Caco-2 (cell line): Measurements from ENCODE around the gene LIN37. TPM values are rescaled to one million over a fixed set of nuclear protein-coding genes. Genes with fewer than 3 reads are reported as not detected.

Experiments
- BruUV-seq: library from RNA; stranded (reverse); fragments of 400-500 nt; replicated peaks from 2 replicates; lab custom pipeline; 2021; lab: Mats Ljungman, UMichigan
- CTCF ChIA-PET: fragments of 300-600 bp; sonication (Branson Sonifier 250); formaldehyde crosslinking; loops from one replicate; lab custom pipeline; 2022; ENCODE audit warnings: antibody characterized with exemption; lab: Charles Lee
- POLR2A ChIA-PET: fragments of 300-600 bp; sonication (Branson Sonifier 250); formaldehyde crosslinking; loops from one replicate; lab custom pipeline; 2022; ENCODE audit warnings: antibody characterized with exemption; lab: Charles Lee
- DNase-seq, 2 experiments: peaks; one replicate each; pipeline versions ENCODE4 v3.0.0 to v3.0.0-alpha.2; 2020 to 2022
- H3K27me3 ChIP-seq: replicated peaks from 2 replicates; pipeline ENCODE4 v1.6.0; 2011; ENCODE audit warnings: low read length; ENCODE audit not compliant: control insufficient read depth, insufficient read depth
- H3K36me3 ChIP-seq: 2 replicates; pipeline ENCODE4 v1.5.1; 2011; ENCODE audit warnings: low read length; ENCODE audit not compliant: control insufficient read depth, insufficient read depth
- H3K4me1 ChIP-seq: fragments of 250-450 bp; sonication (Bioruptor Pico); 2 replicates; pipeline ENCODE4 v1.5.1; 2020; ENCODE audit warnings: mild to moderate bottlenecking
- H3K4me3 ChIP-seq: 2 replicates; pipeline ENCODE4 v1.5.1; 2011; ENCODE audit warnings: low read depth, mild to moderate bottlenecking, control low read depth, low read length
- H3K9me3 ChIP-seq: fragments of 250-450 bp; sonication (Bioruptor Pico); 2 replicates; pipeline ENCODE4 v1.5.1; 2020; ENCODE audit warnings: mild to moderate bottlenecking, moderate library complexity
- H3K27ac Mint-ChIP-seq: one replicate; pipeline ENCODE4 v1.8.0; 2022; ENCODE audit warnings: mixed read lengths; ENCODE audit not compliant: unreplicated experiment
- H3K27me3 Mint-ChIP-seq: one replicate; pipeline ENCODE4 v1.8.0; 2022; ENCODE audit warnings: mixed read lengths; ENCODE audit not compliant: insufficient read depth, unreplicated experiment
- H3K36me3 Mint-ChIP-seq: one replicate; pipeline ENCODE4 v1.8.0; 2022; ENCODE audit warnings: mild to moderate bottlenecking, mixed read lengths; ENCODE audit not compliant: insufficient read depth, unreplicated experiment
- H3K4me1 Mint-ChIP-seq: one replicate; pipeline ENCODE4 v1.8.0; 2022; ENCODE audit warnings: low read depth, mixed read lengths; ENCODE audit not compliant: unreplicated experiment
- H3K4me3 Mint-ChIP-seq: one replicate; pipeline ENCODE4 v1.8.0; 2022; ENCODE audit warnings: mild to moderate bottlenecking, moderate library complexity, mixed read lengths; ENCODE audit not compliant: unreplicated experiment
- H3K9me3 Mint-ChIP-seq: one replicate; pipeline ENCODE4 v1.8.0; 2022; ENCODE audit warnings: mixed read lengths; ENCODE audit not compliant: unreplicated experiment
- intact Hi-C: fragments of 100-400 bp; cut with micrococcal nuclease; formaldehyde crosslinking; loops from one replicate; pipeline ENCODE4 v1.10.0; 2022; ENCODE audit not compliant: unreplicated experiment
- total RNA-seq: library from RNA; stranded (reverse); gene quantifications from 2 replicates; pipeline ENCODE4 v1.2.3, GENCODE V29; 2022
- TF ChIP-seq, protein P1 (sequence below), 2 experiments: fragments of 200-600 bp in 1 of 2; IDR thresholded peaks; 1 replicate in 1 of 2; 2 replicates in 1 of 2; pipeline versions ENCODE4 v1.5.1 to v1.8.0; 2011 to 2022; ENCODE audit warnings: antibody characterized with exemption in 1 of 2, control low read depth in 1 of 2, inconsistent platforms in 1 of 2, low read depth in 1 of 2, low read length in 1 of 2, mild to moderate bottlenecking in 1 of 2, moderate library complexity in 1 of 2; ENCODE audit not compliant: insufficient read depth in 1 of 2, severe bottlenecking in 1 of 2, unreplicated experiment in 1 of 2

LIN37 gene
- total RNA-seq, 1 experiment from 2014 or later = 10.2 TPM

DNA sequence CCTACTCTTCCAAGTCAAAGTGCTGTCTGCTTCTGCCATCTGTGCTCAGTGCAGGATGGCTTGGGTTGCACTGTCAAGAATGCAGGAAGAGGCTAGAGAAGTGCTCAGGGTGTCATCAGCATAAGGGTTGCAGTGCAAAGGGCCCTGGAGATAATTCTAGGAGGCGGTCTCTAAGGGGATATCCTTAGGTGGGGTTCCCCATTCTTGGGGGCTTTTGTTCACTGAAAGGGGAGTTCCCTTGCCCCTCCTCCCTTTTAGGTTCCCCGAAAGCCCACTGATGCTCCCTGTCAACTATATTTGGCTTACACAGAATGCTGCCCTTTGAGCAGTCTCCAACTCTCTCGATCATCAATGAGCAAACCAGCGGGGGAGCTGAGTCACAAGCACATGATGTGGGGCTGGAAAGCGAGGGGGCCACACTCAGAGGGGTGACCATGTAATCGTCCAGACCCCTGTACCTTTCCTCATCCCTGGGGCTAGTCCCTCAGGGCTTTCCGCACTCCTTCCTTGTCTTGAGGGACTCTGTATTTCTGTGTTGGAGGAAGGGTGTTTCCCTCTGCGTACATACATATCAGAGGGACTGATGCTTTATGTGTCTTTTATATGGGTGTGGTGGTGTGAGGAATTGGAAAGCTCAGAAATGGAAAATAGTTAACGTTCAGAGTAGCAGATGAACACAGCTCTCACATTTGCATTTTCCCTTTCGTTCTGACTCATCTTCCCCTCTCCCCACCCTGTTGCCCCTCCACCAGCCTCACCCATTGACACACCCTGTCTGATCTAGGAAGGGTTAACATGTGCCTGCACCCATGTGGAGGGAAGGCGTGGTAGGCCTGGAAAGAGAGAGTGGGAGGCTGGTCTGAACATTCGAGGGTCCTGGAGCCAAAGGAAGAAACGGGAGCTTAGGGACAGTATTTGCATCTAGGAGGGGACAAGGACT, 37.3 kb upstream of the LIN37 start:
- POLR2A ChIA-PET = no interaction called here

DNA sequence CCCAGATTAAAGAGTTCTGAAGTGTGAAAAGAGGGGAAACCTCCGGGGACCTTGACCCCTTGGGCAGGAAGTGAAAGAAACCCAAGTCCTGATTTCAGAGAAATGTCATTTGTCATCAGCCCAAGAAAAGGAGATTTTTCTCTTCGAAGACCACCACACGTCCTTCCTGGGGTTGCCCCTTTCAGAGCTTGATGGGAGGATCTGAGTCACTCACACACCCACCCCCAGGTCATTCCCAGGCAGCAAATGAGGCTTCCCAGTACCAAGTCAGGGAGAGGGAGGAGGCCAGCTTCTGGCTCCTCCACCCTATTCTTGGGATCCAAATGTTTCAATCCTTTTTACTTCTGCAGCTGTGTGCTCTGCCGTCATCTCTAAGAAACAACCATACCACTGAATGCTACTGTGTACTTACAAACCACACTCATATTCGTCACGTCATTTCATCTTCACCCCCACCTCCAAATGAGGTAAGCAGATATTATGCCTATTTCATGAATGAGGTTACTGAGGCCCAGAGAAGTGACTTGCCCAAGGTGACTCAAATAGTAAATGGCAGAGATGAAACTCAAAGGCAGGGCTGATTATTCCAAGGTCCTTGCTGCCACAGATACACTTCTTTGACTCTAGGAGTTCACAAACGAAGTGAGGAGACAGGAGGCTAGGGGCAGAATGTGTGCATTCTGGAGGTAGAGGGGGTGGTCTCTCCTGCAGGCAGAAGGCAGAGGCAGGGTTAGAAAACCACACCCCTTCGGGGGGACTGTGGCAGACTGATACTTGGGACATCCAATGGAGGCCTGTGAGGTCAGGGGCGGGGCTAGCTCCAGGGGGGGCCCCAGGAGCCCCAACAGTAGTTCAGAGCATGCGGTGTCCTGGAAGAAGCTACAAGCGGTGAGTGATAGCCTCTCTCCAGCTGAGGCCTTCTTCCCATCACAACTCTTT, 35.5 kb upstream of the LIN37 start:
- H3K27ac Mint-ChIP-seq = no peak overlapping the region
- Histone ChIP-seq H3K27me3 (no peaks in the 10 kb centered on the region), H3K36me3 (no peaks in the 10 kb centered on the region), H3K4me3 (no peak overlapping the region), H3K9me3 (no peaks in the 10 kb centered on the region), H3K4me1 (peaks cover 8% of the 10 kb centered on the region)
- peaks cover 9% of the 10 kb centered on the region for H3K4me1 Mint-ChIP-seq
- intact Hi-C loops = no loop called here
- no peak for DNase-seq
- TF ChIP-seq, protein P1, sequence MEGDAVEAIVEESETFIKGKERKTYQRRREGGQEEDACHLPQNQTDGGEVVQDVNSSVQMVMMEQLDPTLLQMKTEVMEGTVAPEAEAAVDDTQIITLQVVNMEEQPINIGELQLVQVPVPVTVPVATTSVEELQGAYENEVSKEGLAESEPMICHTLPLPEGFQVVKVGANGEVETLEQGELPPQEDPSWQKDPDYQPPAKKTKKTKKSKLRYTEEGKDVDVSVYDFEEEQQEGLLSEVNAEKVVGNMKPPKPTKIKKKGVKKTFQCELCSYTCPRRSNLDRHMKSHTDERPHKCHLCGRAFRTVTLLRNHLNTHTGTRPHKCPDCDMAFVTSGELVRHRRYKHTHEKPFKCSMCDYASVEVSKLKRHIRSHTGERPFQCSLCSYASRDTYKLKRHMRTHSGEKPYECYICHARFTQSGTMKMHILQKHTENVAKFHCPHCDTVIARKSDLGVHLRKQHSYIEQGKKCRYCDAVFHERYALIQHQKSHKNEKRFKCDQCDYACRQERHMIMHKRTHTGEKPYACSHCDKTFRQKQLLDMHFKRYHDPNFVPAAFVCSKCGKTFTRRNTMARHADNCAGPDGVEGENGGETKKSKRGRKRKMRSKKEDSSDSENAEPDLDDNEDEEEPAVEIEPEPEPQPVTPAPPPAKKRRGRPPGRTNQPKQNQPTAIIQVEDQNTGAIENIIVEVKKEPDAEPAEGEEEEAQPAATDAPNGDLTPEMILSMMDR (IDR thresholded peaks at IDR 0.05; ENCODE audit: insufficient read depth in 1 of 2, low read depth in 1 of 2, low read length in 1 of 2, severe bottlenecking in 1 of 2, unreplicated experiment in 1 of 2) = no peak
- POLR2A ChIA-PET = no interaction called here
- no peaks in the 10 kb centered on the region for H3K9me3 Mint-ChIP-seq
- no TSS peak for BruUV-seq
- CTCF ChIA-PET = interaction anchor here (0.6 to 1.9 kb wide), 3 partner anchors 18 to 24 kb away, joined by 3 to 6 read pairs (median 5); no protein-coding TSS in a partner anchor
- H3K4me3 Mint-ChIP-seq = no peak overlapping the region
- H3K36me3 Mint-ChIP-seq = peaks cover 8% of the 10 kb centered on the region
- H3K27me3 Mint-ChIP-seq = peaks cover 3% of the 10 kb centered on the region

More for the DNA sequence above, 37.3 kb upstream of the LIN37 start:
- peaks cover 4% of the 10 kb centered on the region for H3K36me3 Mint-ChIP-seq
- Histone ChIP-seq H3K36me3 (no peaks in the 10 kb centered on the region), H3K9me3 (no peaks in the 10 kb centered on the region), H3K4me1 (peaks cover 8% of the 10 kb centered on the region), H3K27me3 (no peaks in the 10 kb centered on the region), H3K4me3 (no peak overlapping the region)
- no peak overlapping the region for H3K4me3 Mint-ChIP-seq
- intact Hi-C loops = no loop called here
- H3K4me1 Mint-ChIP-seq = peaks cover 9% of the 10 kb centered on the region
- no peak for DNase-seq
- no TSS peak for BruUV-seq
- CTCF ChIA-PET = no interaction called here
- no peak overlapping the region for H3K27ac Mint-ChIP-seq
- TF ChIP-seq, protein P1 (IDR thresholded peaks at IDR 0.05; ENCODE audit: insufficient read depth in 1 of 2, low read depth in 1 of 2, low read length in 1 of 2, severe bottlenecking in 1 of 2, unreplicated experiment in 1 of 2) = no peak
- H3K27me3 Mint-ChIP-seq = peaks cover 6% of the 10 kb centered on the region
- H3K9me3 Mint-ChIP-seq = no peaks in the 10 kb centered on the region

DNA sequence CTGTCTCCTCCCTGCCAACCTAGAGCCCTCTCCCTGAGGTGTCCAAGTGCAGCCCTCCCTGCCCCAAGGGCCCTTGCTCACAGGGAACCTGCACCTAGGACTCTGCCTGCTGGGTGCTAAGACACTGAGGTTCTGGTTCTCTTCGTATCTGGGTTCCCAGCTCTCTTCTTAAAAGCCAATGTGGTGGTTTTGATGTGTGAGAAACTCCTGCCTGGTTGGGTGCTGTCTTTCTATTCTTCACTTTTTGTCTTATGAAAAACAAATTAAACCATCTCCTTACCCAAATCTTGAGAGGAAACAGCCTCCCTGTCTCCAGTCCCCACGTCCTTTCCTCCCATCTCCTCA, 34.9 kb upstream of the LIN37 start:
- H3K27me3 ChIP-seq = no peaks in the 10 kb centered on the region
- Mint-ChIP-seq H3K4me1 (peaks cover 9% of the 10 kb centered on the region), H3K27me3 (peaks cover 3% of the 10 kb centered on the region), H3K36me3 (peaks cover 8% of the 10 kb centered on the region), H3K9me3 (no peaks in the 10 kb centered on the region), H3K4me3 (no peak overlapping the region), H3K27ac (no peak overlapping the region)
- intact Hi-C loops = no loop called here
- H3K4me1 ChIP-seq = peaks cover 8% of the 10 kb centered on the region
- ChIA-PET POLR2A (no interaction called here), CTCF (interaction anchor here (0.6 to 1.9 kb wide), 2 partner anchors 19 to 24 kb away, joined by 5 to 6 read pairs; no protein-coding TSS in a partner anchor)
- no peaks in the 10 kb centered on the region for H3K9me3 ChIP-seq
- no TSS peak for BruUV-seq
- H3K4me3 ChIP-seq = no peak overlapping the region
- no peaks in the 10 kb centered on the region for H3K36me3 ChIP-seq
- TF ChIP-seq, protein P1 (IDR thresholded peaks at IDR 0.05; ENCODE audit: insufficient read depth in 1 of 2, low read depth in 1 of 2, low read length in 1 of 2, severe bottlenecking in 1 of 2, unreplicated experiment in 1 of 2) = no peak
- no peak for DNase-seq
